Measurements from ENCODE around the gene TBC1D16.

Gene TBC1D16

DNA sequence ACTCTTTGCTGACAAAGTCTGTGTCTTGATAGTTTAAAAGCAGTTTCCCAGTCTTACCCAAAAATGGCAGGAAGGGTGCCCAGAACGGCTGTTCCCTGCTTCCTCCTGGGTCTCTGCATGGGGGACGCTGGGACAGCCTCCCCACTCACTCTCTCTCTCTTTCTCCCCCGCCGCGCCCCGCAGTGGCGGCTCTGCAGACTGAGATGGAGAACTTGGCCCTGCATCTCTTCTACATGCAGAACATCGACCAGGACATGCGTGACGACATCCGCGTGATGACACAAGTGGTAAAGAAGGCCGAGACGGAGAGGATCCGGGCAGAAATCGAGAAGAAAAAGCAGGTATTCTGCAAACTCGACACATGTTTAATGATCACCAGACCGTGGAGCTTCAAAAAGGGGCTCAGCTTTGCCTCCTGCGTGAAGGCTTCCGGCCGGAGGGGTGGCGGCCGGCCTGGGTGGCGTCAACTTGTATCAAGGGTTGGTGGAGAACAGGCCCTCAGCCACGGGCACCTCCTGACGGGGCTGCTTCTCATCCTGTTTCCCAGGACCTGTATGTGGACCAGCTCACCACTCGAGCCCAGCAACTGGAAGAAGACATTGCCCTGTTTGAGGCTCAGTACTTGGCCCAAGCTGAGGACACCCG is 22.8 kb upstream of the TBC1D16 start:
- ChIA-PET CTCF (interaction anchor here (1.1 to 2.1 kb wide), 3 partner anchors 12 to 43 kb away, joined by 4 to 11 read pairs (median 4); partner anchors contain the start of gene GAA), POLR2A (interaction anchor here (0.7 kb wide), 1 partner anchor 213 kb away, joined by 3 read pairs; no protein-coding TSS in a partner anchor)
- H3K4me3 ChIP-seq (ENCODE audit: low read depth, low read length) = no peak overlapping the region
- no peak for TF ChIP-seq CTCF (IDR thresholded peaks at IDR 0.05; ENCODE audit: insufficient read depth, low read length, missing control alignments)
- no peak for DNase-seq (ENCODE audit: low read depth, low spot score)

- no peak overlapping the region for H3K4me3 ChIP-seq (ENCODE audit: low read depth, low read length)
- ChIA-PET CTCF (no interaction called here), POLR2A (no interaction called here)
- TF ChIP-seq CTCF (IDR thresholded peaks at IDR 0.05; ENCODE audit: insufficient read depth, low read length, missing control alignments) = no peak
- DNase-seq (ENCODE audit: low read depth, low spot score) = no peak
These were observed 19.9 kb upstream of the TBC1D16 start for GRCh38 chr17:80055597-80055996.

- no peak for DNase-seq (ENCODE audit: low read depth, low spot score)
- no peak for TF ChIP-seq CTCF (IDR thresholded peaks at IDR 0.05; ENCODE audit: insufficient read depth, low read length, missing control alignments)
- CTCF ChIA-PET = interaction anchor here (1.2 to 1.8 kb wide), 3 partner anchors 30 to 48 kb away, joined by 3 to 6 read pairs (median 5); partner anchors contain the start of gene GAA
These were observed 17.4 kb upstream of the TBC1D16 start for GRCh38 chr17:80053102-80053501.

DNA sequence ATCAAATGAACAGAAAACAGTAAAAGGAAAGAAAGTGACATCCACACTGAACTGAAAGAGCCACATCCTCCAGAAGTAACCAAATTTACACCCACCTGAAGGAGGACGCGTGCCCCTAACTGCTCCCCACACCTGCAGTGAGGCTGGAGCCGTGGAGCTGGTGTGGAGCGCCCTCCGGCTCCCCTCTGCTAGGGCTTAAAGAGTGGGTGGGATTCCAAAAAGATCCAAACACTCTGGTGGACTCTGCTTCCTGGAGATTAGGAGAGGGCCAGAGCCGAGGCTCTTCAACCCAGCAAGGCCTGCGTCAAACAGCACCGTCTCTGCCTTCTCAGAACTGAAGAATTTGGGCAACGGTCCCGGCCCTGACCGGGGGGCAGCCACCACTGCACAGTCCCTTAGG is 16.0 kb upstream of the TBC1D16 start:
- POLR2A ChIA-PET = no interaction called here
- CTCF ChIA-PET = interaction anchor here (1.2 to 1.3 kb wide), 2 partner anchors 43 to 50 kb away, joined by 3 read pairs; partner anchors contain the start of gene GAA
- DNase-seq (ENCODE audit: low read depth, low spot score) = no peak
- no peak overlapping the region for H3K4me3 ChIP-seq (ENCODE audit: low read depth, low read length)
- TF ChIP-seq CTCF (IDR thresholded peaks at IDR 0.05; ENCODE audit: insufficient read depth, low read length, missing control alignments) = no peak

More at GRCh38 chr17:80053102-80053501, 17.4 kb upstream of the TBC1D16 start:
- H3K4me3 ChIP-seq (ENCODE audit: low read depth, low read length) = no peak overlapping the region
- POLR2A ChIA-PET = no interaction called here

DNA sequence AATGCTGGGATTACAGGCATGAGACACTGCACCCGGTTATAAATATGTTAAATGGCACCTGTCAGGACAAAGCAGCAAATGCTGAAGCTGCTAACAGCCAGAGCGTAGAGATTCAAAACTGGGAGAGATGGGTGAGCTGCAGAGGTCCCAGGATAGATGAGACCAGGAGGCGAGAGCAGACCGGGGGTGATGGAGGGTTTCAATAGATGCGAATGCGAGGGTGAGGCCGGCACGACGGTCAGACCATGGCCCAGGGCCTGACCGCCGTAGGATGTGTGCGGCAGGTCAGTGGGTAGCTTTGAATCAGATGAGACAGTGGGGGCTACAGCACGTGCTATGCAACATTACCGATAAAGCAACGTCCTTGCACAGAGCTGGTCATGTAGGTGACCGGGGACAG is 15.0 kb upstream of the TBC1D16 start:
- no peak for TF ChIP-seq CTCF (IDR thresholded peaks at IDR 0.05; ENCODE audit: insufficient read depth, low read length, missing control alignments)
- POLR2A ChIA-PET = no interaction called here
- CTCF ChIA-PET = interaction anchor here (1.2 kb wide), 1 partner anchor 42 kb away, joined by 3 read pairs; no protein-coding TSS in a partner anchor
- H3K4me3 ChIP-seq (ENCODE audit: low read depth, low read length) = no peak overlapping the region
- DNase-seq (ENCODE audit: low read depth, low spot score) = no peak

- CTCF ChIA-PET = no interaction called here
- no peak for TF ChIP-seq CTCF (IDR thresholded peaks at IDR 0.05; ENCODE audit: insufficient read depth, low read length, missing control alignments)
These were observed 14.3 kb upstream of the TBC1D16 start for GRCh38 chr17:80049986-80050385.

More at GRCh38 chr17:80049986-80050385, 14.3 kb upstream of the TBC1D16 start:
- H3K4me3 ChIP-seq (ENCODE audit: low read depth, low read length) = no peak overlapping the region
- POLR2A ChIA-PET = no interaction called here
- DNase-seq (ENCODE audit: low read depth, low spot score) = no peak

All from AG04449 (cell line).